LNCAP (cell line): ENCODE measurements around the gene FAU.

Experiments used
- TF ChIP-seq, protein P1 (sequence below): fragments of 450-650 bp; IDR thresholded peaks from 2 replicates; pipeline ENCODE4 v1.5.1; 2017; ENCODE audit warnings: mild to moderate bottlenecking

FAU gene

DNA sequence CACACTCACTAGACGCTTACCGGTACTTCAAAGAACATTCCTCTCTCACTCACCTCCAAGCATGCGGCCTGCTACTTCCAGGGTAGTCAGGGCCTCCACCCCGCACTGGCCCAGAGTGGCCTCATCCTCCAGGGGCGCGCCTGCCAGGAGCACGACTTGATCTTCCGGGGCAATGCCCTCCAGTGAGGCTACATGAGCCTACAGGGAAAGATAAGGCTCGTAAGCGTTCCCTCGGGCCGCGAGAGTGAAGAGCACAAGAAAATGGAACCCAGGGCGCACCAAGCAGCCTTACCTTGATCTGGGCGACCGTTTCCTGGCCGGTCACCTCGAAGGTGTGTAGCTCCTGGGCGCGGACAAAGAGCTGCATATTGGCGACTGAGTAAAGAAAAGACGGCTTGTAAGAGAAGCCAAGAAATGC, 478 bp downstream of the FAU start:
- TF ChIP-seq, protein P1, sequence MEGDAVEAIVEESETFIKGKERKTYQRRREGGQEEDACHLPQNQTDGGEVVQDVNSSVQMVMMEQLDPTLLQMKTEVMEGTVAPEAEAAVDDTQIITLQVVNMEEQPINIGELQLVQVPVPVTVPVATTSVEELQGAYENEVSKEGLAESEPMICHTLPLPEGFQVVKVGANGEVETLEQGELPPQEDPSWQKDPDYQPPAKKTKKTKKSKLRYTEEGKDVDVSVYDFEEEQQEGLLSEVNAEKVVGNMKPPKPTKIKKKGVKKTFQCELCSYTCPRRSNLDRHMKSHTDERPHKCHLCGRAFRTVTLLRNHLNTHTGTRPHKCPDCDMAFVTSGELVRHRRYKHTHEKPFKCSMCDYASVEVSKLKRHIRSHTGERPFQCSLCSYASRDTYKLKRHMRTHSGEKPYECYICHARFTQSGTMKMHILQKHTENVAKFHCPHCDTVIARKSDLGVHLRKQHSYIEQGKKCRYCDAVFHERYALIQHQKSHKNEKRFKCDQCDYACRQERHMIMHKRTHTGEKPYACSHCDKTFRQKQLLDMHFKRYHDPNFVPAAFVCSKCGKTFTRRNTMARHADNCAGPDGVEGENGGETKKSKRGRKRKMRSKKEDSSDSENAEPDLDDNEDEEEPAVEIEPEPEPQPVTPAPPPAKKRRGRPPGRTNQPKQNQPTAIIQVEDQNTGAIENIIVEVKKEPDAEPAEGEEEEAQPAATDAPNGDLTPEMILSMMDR = no peak

DNA sequence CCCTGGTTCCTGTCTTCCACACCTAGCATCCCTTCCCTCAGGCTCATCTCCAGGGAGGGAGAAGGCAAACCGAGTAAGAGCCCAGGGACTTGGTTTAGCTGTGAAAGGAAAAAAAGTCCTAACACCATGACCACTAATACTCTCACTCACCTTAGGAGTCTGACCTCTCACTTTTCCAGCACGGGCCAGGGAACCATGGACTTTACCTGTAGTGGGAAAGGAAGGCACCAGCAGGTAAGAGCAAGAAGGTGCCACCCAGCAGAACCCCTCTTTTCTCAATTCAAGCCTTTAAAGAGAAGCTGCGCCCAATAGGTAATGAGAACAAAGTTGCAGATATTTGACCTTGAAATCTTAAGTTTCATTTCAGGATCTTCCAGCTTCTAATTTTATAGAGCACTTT, 1.1 kb downstream of the FAU start:
- TF ChIP-seq, protein P1 = no peak

DNA sequence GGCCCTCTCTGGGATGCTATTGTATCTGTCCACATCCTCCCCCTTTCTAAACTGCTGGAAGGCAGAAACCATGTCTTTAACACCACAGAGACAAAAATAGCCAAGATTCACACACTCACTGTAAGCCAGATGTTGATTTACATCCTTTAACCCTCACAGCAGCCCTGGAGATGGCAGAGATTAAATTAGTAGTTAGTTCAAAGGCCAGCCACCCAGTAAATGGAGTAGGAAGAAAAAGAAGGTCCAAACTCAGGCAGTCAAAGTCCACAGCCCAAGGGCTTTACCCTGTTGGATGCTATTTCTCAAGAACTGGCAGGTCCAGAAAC, 2.3 kb downstream of the FAU start:
- TF ChIP-seq, protein P1 = no peak

DNA sequence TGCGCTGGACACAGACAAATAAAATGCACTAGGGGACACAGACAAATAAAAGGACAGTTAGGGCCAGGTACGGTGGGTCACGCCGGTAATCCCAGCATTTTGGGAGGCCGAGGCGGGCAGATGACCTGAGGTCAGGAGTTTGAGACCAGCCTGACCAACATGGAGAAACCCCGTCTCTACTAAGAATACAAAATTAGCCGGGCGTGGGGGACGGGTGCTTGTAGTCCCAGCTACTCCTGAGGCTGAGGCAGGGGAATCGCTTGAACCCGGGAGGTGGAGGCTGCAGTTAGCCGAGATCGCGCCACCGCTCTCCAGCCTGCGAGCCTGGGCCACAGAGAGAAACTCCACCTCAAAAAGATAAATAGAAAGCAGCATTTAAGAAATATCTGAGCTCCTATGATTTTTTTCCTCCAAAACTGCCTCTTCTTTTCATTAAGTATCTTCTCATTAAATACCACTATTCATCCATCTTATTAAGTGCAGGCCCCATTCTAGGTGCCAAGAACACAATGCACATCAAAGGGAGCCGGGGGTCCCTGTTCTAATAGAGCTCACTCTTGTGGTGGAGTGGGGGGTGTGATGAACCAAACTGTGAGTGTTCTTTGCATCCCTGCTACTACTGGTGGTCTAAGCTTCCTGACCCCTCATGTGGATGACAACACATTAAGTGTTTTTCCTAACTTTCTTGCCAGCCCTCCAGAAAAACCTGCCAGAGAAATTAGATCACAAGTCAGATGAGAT, 3.7 kb downstream of the FAU start:
- TF ChIP-seq, protein P1 = peak; percentile 18; the same call in 1 of the 2 replicates

DNA sequence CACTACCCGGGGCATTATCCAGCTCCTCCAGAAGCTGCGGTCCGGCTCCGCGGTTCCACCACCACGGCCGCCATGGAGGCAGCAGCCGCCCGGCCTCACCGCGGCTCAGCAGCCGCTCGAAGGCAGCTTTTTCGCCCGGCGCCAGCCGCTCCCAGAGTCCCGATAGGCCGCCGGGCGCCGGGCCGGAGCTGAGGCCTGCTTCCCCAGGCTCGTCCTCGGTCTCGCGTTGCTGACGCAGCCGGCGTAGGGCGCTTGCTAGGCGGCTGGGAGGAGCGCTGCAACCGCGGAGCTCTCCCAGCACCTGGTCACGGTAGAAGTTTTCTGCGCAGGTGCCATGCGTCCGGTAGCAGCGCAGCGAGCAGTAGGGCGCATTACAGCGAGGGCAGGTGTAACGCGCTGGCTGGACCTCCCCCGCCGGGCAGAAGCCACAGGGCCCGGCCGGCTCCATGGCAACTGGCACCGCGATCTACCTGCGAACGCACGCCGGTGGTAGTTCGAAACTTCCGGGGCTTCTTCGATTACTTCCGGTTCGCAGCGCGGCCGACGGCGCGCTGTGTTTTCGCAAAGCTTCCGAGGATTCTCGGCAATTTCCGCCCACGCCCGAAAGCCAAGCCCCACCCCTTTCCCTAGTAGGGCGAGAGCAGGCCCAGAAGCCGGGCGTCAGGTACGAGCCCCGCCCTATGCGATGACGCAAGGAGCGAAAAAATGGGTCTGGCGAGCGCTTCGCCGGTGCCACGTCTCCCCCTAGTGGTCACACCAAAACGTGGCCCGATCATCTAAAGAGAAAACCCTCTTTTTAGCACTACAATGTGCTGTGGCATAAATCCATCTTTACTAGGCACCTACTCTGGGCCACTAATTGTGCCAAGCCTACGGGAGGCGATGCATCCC, 4.5 kb downstream of the FAU start, which contains the start of gene ZNHIT2:
ZNHIT2 (minus strand) TSS at position 496 of the 891 bp plus-strand sequence; CDS start at position 448, 48 bp downstream.
- TF ChIP-seq, protein P1 = peak; percentile 94

DNA sequence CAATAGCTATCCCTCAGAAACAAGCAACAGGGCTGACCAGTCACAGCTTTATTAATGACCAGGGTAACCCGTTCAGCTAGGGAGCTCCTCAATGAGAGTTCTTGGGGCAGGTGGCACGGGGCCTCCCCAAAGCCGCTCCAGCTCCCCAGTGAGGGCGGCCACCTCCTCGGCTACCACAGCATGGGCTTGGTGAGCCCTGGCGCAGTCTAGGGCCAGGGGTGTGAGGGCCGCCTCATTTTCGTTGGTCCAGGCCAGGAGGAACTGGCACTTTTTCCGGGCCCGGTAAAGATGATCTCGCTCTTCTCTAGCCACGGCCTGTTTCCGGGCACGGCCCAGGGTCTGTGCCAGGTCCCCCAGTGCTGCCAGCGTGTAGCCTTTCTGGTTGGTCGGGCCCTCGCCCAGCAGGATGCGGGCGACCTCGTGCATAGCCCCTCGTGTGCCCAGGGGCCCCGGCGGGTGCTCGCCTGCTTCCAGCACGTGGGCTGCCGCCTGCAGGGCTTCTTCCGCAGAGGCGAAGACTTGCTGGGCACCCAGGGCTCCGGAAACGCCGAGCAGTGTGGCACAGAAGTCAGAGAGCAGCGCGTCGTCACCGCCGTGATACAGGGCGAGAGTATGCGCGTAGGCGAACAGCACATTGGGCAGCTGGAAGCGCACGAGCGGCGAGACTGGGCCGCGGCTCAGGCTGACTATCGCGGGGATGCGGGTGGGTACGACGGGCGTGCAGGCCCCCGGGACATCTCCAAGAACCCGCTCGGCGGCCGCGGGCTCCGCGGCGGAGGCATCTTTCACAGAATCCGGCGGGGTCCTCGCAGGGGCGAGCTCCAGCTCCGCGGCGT, 5.3 kb downstream of the FAU start:
- TF ChIP-seq, protein P1 = no peak
